Measurements from ENCODE around the gene MACF1.
"Not testable (repeated sequence)": the region's sequence is repeated elsewhere in the genome, so short reads cannot be mapped to it uniquely, and the experiment has no call there.

MACF1 gene

GRCh38 chr1:39178541-39179431, 25.7 kb upstream of the MACF1 start:
- no peak for DNase-seq (ENCODE audit: low read depth in 1 of 2, low spot score in 1 of 2)

- no peak for DNase-seq (ENCODE audit: low read depth in 1 of 2, low spot score in 1 of 2)
These were observed 23.2 kb upstream of the MACF1 start for GRCh38 chr1:39181311-39181710.

GRCh38 chr1:39182804-39183203, 21.7 kb upstream of the MACF1 start:
- DNase-seq (ENCODE audit: low read depth in 1 of 2, low spot score in 1 of 2): no peak

- DNase-seq (ENCODE audit: low read depth in 1 of 2, low spot score in 1 of 2): peak; percentile 64 to 76
These were observed 20.8 kb upstream of the MACF1 start for GRCh38 chr1:39183503-39184353.

GRCh38 chr1:39184354-39184818, 20.1 kb upstream of the MACF1 start:
- DNase-seq (ENCODE audit: low read depth in 1 of 2, low spot score in 1 of 2): no peak

GRCh38 chr1:39187275-39188046, 17.0 kb upstream of the MACF1 start:
- no peak for DNase-seq (ENCODE audit: low read depth in 1 of 2, low spot score in 1 of 2)

- DNase-seq (ENCODE audit: low read depth in 1 of 2, low spot score in 1 of 2): no peak
These were observed 14.9 kb upstream of the MACF1 start for GRCh38 chr1:39189592-39190041.

- no peak for DNase-seq (ENCODE audit: low read depth in 1 of 2, low spot score in 1 of 2)
These were observed 14.4 kb upstream of the MACF1 start for GRCh38 chr1:39190096-39190495.

- no peak for DNase-seq (ENCODE audit: low read depth in 1 of 2, low spot score in 1 of 2)
These were observed 10.0 kb upstream of the MACF1 start for GRCh38 chr1:39194398-39195051.

- no peak for DNase-seq (ENCODE audit: low read depth in 1 of 2, low spot score in 1 of 2)
These were observed 9.1 kb upstream of the MACF1 start for GRCh38 chr1:39195166-39196111.

- no peak for DNase-seq (ENCODE audit: low read depth in 1 of 2, low spot score in 1 of 2)
These were observed 8.0 kb upstream of the MACF1 start for GRCh38 chr1:39196244-39197215.

- no peak for DNase-seq (ENCODE audit: low read depth in 1 of 2, low spot score in 1 of 2)
These were observed 4.9 kb upstream of the MACF1 start for GRCh38 chr1:39199593-39199992.

- peak; percentile 46 to 58 for DNase-seq (ENCODE audit: low read depth in 1 of 2, low spot score in 1 of 2)
These were observed 746 bp downstream of the MACF1 start for GRCh38 chr1:39205102-39205780.

- no peak for DNase-seq (ENCODE audit: low read depth in 1 of 2, low spot score in 1 of 2)
These were observed 1.4 kb downstream of the MACF1 start for GRCh38 chr1:39205781-39206464.

- not testable (repeated sequence) for DNase-seq (ENCODE audit: low read depth in 1 of 2, low spot score in 1 of 2)
These were observed 3.9 kb downstream of the MACF1 start for GRCh38 chr1:39208360-39208759.

GRCh38 chr1:39210649-39211048, 6.2 kb downstream of the MACF1 start:
- DNase-seq (ENCODE audit: low read depth in 1 of 2, low spot score in 1 of 2): no peak

- DNase-seq (ENCODE audit: low read depth in 1 of 2, low spot score in 1 of 2): no peak
These were observed 8.0 kb downstream of the MACF1 start for GRCh38 chr1:39212499-39212898.
